GM18861 (cell line): ENCODE data around the gene NME5.
"Not testable (repeated sequence)": the region's sequence is repeated elsewhere in the genome, so short reads cannot be mapped to it uniquely, and the experiment has no call there.

Experiments
- ATAC-seq: cut with Tn5 transposase; IDR thresholded peaks from one replicate; pipeline ENCODE4 v1.9.1; 2021; ENCODE audit not compliant: unreplicated experiment

Gene NME5, protein sequence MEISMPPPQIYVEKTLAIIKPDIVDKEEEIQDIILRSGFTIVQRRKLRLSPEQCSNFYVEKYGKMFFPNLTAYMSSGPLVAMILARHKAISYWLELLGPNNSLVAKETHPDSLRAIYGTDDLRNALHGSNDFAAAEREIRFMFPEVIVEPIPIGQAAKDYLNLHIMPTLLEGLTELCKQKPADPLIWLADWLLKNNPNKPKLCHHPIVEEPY

DNA sequence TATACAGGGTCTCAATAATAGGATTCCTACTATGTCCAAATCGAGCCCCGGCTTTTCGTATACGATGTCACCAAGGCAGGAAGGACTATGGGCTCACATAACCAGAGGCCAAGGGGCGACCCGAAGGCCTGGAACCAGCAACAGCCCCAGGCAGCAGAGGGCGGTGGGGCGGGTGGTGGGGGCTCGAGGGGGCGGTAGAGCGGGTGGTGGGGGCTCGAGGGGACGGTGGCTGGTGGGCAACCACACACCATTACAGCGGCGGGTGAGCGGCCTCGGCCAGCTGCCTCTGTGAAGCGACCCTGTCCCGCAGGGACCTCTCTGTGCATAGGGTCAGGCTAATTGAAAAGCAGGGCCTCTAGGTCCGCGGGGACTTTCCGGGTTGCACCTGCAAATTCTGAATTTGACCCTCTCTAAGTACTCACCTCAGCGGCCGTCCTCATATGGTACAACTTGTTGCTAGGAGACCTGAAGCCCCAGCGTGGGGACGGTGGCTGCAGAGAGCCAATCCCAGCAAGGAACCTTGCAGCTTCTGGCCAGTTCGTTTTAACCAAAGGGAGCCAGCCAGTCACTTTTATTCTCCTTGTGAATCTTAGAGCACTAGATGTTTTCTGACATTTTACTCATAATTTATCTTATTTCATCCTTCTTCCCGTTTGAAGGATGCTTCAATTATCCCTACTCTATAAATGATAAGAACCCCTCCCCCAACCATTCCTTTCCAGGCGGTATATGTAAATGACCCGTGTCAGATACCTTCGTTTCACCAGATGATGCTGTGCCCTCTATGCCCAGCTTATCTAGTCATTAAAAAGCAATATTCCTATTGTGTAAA lies at the start of gene NME5:
Gene NME5 (minus strand): TSS at position 480 of the 832 bp plus-strand sequence. CDS start 648 bp downstream, outside the sequence.
- ATAC-seq: no peak

DNA sequence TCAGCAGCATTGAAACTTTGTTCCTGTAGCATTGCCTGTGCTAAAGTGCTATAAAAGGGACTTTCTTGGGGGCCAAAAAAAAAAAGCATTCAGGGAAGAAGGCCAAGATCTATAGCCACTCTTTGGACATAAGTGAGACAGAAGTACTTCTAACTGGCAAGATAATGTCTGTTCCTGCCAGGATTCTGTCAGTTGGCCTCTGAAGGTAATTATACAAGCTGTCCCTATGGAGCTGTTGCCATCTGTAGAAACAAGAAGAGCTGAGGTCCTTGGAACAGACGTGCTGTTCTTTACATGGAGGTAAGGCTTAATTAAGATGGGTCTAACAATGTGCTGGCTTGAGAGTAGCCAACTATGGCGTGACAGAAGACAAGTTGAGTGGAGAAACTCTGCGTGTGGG lies 49.4 kb upstream of the NME5 start:
- ATAC-seq: no peak

DNA sequence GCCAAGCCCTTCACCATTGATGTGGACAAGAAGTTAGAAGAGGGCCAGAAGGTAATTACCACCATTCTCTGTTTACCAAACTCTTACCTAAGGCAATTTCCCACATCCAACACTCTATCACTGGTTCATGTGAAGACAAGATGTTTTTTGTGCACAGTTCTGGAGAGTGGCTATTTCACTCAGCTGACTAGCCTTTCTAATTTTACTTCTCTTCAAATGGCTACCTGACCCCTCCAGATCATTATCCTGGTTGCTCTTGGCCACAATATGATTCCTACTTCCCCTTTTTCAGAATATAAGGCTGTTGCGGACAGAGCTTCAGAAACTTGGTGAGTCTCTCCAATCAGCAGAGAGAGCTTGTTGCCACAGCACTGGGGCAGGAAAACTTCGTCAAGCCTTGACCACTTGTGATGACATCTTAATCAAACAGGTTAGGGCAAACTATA lies 46.8 kb upstream of the NME5 start:
- peak; percentile 71 for ATAC-seq

DNA sequence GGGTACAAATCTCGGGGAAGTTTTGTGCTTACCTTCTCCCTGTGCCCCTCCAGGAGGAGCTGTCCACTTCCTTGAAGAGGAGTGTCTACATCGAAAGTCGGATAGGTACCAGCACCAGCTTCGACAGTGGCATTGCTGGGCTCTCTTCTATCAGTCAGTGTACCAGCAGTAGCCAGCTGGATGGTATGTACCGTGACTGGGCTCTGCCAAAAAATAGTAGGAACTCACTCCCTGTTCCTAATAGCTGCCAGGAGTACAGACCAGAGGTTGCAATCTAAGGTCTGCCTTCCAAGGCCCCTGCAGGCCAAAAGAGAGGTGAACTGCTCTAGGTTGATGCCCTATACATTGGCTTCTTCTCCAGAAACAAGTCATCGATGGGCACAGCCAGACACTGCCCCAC lies 43.6 kb upstream of the NME5 start:
- no peak for ATAC-seq

DNA sequence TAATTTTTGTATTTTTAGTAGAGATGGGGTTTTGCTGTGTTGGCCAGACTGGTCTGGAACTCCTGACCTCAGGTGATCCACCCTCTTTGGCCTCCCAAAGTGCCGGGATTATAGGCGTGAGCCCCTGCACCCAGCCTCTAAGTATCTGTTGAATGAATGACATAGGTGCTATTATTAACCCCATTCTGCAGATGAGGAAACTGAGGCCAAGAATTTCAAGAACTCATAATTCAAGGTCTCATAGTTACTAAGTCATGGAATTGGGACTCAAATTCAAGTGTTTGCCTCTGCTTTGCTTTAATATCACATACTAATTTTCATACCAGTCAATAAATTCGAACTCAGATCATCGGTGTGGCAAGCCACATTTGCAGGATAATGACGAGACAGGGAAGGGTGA lies 41.6 kb upstream of the NME5 start:
- no peak for ATAC-seq

DNA sequence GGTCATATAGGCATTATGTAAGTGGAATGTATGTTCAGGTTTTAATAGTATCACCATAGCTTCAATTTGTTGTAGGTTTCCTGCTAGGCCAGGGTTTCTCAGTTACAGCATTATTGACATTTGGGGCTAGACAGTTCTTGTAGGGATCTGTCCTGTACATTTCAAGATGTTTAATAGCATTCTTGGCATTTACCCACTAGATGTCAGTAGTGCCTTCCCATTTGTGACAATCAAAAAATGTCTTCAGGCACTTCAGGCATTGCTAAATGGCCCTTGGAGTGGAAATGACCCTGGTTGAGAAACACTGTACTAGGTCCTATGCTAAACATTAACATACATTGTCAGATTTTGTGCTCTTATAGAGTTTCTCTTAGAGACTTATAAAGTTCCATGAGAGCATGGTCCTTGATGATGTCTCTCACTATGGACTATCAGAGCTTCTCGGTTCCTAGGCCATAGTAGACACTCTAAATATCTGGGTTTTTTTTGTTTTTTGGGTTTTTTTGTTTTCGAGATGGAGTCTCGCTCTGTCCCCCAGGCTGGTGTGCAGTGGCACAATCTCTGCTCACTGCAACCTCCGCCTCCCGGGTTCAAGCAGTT lies 41.1 kb upstream of the NME5 start:
- ATAC-seq: no peak

DNA sequence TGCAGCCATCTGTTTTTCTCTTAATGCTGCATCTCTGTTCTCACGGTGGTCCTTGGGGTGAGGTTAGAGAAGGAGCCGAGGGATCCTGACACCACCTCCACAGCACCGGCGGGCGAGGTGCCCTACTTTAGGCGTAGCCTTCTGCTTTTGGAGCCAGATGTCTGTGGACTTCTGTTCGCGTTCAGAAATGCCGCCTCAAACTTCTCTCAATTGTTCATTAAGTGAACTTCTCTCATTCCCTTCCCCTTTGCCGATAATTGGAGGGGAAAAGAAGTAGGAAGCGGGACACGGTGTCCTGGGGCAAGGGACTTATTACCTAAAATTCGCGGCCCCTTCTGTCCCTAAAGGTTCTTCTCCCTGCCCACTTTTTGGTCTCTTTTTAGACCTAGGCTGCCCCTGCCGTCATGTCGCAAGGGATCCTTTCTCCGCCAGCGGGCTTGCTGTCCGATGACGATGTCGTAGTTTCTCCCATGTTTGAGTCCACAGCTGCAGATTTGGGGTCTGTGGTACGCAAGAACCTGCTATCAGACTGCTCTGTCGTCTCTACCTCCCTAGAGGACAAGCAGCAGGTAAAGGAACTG lies 40.1 kb upstream of the NME5 start:
- no peak for ATAC-seq

DNA sequence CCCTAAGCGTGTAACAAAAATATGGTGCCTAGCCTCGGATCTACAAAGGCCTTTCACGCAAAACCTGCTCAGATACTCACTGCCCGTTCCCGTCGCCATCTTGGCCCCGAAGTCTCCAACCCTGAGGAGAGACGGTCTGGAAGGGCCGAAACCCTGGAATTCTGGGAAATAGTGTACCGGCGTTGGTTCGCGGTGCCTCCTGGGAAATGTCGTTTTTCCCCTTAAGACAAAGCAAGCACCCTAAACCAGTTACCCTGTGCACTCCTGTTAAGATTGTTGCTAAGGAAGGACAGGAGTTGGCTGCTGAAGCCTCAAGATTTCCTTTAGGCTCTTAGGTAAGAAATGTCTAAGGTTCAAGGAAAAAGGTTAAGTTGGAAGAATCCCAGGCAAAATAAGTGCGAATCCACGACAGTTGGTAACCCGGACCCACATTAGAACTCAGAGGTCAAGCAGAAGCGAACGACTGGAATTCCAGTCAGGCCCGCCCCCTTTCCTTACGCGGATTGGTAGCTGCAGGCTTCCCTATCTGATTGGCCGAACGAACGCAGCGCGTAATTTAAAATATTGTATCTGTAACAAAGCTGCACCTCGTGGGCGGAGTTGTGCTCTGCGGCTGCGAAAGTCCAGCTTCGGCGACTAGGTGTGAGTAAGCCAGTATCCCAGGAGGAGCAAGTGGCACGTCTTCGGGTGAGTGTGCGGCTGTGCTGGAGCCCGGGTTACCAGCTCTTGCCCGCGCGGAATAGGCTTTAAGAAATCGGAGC lies 39.5 kb upstream of the NME5 start, which contains the start of the genes BRD8 and KIF20A:
Gene BRD8 (minus strand): TSS at position 115 of the 761 bp plus-strand sequence. CDS start 16 bp downstream, at position 99.
Gene KIF20A (plus strand): TSS at position 597 of the 761 bp plus-strand sequence. CDS start 569 bp downstream, outside the sequence.
- peak; percentile 79 for ATAC-seq

DNA sequence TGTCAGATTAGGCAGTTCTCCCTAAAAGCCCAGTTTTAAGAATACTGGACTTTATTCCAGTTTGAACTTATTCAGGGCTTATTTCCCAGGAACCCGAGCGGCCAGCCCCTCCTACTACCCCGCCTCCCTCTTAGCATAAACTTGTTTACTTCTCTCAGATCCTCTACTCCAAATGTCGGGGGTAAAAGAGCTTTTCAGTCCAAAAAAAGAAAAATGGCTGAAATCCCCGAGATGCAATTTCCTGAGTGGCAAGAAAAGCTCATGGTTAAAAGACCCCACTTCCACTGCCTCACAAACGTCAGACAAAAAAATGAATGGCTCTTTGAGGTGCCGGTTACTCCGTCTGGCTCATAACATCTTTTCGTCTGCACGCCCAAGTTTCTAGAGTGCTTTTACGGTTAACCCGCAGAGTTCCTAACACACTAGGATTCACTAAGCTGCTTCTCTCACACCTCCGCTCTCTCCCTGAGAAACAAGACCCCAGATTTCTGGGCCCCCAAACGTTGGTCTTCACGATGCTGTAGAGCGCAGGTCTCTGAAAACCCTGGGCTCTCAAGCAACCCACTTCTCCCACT lies 38.8 kb upstream of the NME5 start:
- ATAC-seq: no peak

DNA sequence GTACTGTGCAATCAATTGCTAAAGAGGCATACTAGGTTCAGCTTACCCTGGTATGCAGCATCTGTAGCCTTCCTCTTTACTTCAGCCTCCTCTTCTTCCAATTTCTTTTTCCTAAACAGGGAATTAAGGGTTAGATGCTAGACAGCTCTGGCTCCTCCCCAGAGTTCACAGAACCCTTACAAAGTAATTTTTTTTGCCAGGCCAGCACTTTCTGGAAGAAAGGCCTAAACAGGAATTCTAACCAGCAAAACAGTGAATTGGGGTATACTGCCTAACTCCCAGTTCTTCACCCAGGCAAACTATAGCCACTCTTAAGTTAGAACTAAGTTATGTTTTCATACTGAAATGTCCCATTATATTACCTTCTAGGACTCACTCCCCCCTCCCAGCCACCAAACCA lies 31.1 kb upstream of the NME5 start:
- ATAC-seq: no peak

DNA sequence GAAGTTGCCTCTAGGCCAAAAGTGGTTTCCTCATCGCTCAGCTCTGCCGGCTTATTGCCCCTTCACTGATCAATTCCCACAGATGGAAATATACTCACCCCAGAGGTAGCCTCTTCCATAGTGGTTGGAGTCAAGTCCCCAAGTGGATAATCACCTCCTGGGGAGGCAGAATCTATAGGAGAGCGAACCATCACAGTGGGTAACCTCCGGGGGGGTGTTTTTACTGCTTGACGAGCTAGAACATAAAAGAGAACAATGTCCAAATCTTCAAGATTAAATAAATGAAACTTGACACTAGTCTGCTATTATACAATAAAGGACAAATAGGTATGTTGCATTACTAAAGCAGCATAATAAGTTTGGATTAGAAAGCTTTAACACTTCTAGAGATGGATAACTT lies 29.9 kb upstream of the NME5 start:
- ATAC-seq: no peak

DNA sequence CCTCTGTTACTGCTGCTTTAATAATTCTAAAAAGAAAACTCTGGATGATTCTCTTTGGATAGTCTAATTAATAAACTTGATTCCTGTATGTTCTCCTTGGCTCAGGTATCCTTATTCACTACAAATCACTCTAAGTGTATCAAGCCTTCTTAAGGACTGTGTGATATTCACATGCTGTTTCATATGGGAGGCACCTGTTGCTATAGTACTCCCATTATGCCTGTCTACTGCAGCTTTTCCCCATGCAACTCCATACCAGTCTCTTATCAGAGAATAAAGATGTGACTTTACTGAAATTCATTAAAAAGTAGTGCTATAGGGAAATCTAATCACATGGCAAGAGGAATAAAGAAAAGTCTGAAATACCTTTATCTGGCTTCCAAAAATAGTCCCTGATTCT lies 24.5 kb upstream of the NME5 start:
- no peak for ATAC-seq

DNA sequence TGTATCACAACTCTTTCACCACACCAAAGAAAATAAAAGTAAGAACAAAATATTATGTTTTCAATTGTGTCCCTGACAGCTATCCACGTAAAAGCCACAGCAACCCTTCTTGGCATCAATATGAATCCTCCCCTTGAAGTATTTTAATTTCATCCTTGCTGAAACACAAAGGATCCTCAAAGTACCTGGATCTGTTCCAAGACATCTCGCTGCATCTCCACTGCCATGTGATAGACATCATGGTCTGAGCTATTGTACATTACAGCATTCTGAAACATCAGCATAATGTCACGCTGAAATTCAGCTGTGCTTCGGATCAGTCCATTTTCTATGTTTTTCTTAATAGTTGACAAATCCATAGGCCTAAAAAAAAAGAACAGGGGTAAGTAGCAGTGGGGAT lies 21.5 kb upstream of the NME5 start:
- ATAC-seq: no peak

DNA sequence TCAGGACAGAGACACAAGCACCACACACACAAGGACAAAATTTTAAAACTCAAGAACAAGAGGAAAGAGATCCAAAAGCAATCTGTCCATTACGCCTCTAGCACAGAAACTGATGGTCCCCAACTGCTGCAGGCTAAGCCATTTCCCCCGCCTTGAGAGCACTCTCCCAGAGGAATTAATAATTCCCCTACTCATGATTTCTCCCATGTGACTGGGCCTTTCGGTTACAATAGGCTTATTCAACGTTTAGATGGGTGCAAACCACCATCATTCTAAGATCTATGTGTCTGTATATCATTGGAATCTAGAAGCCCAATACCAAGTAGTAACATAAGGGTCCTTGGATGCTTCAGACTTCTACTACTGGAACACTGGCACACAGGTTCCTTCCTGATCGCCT lies 20.4 kb upstream of the NME5 start:
- ATAC-seq: no peak

DNA sequence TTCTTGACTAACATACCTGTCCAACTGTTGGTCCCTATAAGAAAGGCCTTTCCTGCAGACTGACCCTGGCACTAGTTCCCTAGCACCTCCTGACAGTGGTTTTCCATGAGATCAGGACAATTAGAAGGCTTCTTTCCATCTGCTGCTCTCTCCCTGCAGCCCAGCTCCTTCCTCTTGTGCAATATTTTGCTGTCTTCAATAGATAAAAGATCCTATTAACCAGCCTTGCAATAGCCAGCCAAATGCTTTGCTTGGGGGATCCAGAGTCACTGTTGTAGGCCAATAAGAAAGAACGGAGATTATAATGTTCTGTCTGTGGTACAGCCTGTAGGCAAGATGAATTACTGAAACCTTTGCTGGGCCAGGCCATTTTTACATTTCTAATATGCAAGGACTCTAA lies 18.4 kb upstream of the NME5 start:
- no peak for ATAC-seq

DNA sequence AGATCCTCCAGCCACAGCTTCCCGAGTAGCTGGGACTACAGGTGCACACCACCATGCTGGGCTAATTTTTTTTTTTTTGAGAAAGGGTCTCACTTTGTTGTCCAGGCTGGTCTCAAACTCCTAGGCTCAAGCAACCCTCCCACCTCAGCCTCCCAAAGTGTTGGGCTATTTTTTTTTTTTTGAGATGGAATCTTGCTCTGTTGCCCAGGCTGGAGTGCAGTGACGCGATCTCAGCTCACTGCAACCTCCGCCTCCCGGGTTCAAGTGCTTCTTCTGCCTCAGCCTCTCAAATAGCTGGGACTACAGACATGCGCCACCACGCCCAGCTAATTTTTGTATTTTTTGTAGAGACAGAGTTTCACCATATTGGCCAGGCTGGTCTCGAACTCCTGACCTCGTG lies 16.7 kb upstream of the NME5 start:
- ATAC-seq: not testable (repeated sequence)

DNA sequence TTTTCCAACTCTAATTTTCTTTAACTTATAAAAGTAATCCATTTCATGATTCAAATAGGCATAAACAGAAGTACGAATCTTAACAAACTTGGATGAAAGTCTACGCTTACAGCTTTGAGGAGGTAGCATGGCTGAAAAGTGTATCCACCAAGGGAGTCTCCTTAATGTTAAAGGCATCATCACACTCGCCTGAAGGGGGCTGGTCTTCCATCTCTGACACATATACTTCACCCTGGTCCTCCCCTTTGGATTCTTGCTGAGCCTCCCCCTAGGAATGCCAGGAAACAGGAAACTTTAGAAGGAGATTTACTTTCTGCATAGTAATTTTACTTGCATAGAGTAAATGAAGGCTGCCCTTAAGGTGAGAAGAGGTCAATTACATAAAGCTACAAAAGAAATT lies 10.3 kb upstream of the NME5 start:
- ATAC-seq: no peak

DNA sequence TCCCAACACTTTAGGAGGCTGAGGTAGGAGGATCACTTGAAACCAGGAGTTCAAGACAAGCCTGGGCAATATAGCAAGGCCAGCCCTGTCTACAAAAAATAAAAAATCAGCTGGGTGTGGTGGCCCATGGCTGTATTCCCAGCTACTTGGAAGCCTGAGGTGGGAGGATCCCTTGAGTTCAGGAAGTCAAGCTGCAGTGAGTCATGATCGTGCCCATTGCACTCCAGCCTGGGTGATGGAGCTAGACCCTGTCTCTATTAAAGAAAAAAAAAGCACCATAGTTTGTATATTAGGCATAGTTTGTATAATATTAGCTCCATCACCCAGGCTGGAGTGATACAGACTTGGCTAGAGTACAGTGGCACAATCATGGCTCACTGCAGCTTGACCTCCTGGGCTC lies 9.6 kb upstream of the NME5 start:
- ATAC-seq: no peak

DNA sequence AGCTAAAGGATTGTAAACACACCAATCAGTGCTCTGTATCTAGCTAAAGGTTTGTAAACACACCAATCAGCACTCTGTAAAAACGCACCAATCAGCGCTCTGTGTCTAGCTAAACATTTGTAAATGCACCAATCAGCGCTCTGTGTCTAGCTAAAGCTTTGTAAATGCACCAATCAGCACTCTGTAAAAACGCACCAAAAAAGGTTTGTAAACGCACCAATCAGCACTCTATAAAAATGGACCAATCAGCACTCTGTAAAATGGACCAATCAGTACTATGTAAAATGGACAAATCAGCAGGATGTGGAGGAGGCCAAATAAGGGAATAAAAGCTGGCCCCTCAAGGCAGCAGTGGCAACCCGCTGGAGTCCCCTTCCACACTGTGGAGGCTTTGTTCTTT lies 4.3 kb upstream of the NME5 start:
- ATAC-seq: not testable (repeated sequence)

DNA sequence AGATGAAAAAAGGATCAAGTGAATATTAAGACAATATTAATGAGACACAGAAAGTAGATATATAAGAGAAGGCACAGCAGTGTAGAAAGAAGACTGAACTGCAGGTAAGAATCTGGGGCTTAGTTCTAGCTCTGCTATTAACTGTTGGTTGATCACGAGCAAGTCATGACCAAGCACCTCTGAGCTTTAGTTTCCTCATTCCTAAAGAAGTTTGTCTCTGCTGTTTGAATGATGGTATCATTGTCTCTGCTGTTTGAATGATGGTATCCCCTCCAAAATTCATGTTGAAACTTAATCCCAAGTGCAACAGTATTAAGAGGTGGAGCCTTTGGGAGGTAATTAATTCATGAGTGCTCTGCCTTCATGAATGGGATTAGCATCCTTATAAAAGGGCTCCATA lies 2.5 kb upstream of the NME5 start:
- ATAC-seq: no peak
